DND-41 (cell line): Measurements from ENCODE around the gene RPS15A.
"Not testable (repeated sequence)": the region's sequence is repeated elsewhere in the genome, so short reads cannot be mapped to it uniquely, and the experiment has no call there.

ENCODE experiments used
- ATAC-seq: fragments of 200-7000 bp; cut with Tn5 transposase; 3 replicates; pipeline ENCODE4 v1.9.1; 2021; ENCODE audit warnings: low read depth; ENCODE audit not compliant: insufficient read depth
- DNase-seq: peaks from one replicate; pipeline ENCODE4 v3.0.0-alpha.2; 2020
- H2AFZ ChIP-seq: 2 replicates; pipeline ENCODE4 v1.6.0; 2012; ENCODE audit warnings: low read depth, low read length
- H3K27ac ChIP-seq: 2 replicates; pipeline ENCODE4 v1.5.1; 2012; ENCODE audit warnings: low read length, inconsistent platforms
- H3K27me3 ChIP-seq: fragments of 200-600 bp; sonication (generic); 2 replicates; pipeline ENCODE4 v1.6.0; 2012; ENCODE audit warnings: low read length, mild to moderate bottlenecking, inconsistent platforms; ENCODE audit not compliant: insufficient read depth, poor library complexity
- H3K36me3 ChIP-seq: 2 replicates; pipeline ENCODE4 v1.5.1; 2012; ENCODE audit warnings: low read length, inconsistent platforms; ENCODE audit not compliant: insufficient read depth
- H3K4me1 ChIP-seq: 2 replicates; pipeline ENCODE4 v1.5.1; 2012; ENCODE audit warnings: mild to moderate bottlenecking, low read length; ENCODE audit not compliant: insufficient read depth
- H3K4me2 ChIP-seq: 2 replicates; pipeline ENCODE4 v1.6.0; 2012; ENCODE audit warnings: mild to moderate bottlenecking, moderate library complexity, low read length, inconsistent platforms; ENCODE audit not compliant: insufficient read depth
- H3K4me3 ChIP-seq, 2 experiments: fragments of 200-600 bp in 1 of 2; shearing (Covaris generic) in 1 of 2; 2 replicates each; pipeline ENCODE4 v1.5.1; 2012 to 2016; ENCODE audit warnings: inconsistent platforms in 2 of 2, low read length in 2 of 2, mild to moderate bottlenecking in 2 of 2, low read depth in 1 of 2, moderate library complexity in 1 of 2
- H3K79me2 ChIP-seq: 2 replicates; pipeline ENCODE4 v1.6.0; 2012; ENCODE audit warnings: low read length, inconsistent platforms; ENCODE audit not compliant: insufficient read depth
- H3K9ac ChIP-seq: 2 replicates; pipeline ENCODE4 v1.6.0; 2012; ENCODE audit warnings: low read depth, mild to moderate bottlenecking, inconsistent platforms, low read length, moderate library complexity
- H3K9me3 ChIP-seq: 2 replicates; pipeline ENCODE4 v1.5.1; 2012; ENCODE audit warnings: low read length, moderate library complexity, mild to moderate bottlenecking, inconsistent platforms; ENCODE audit not compliant: insufficient read depth, severe bottlenecking
- H4K20me1 ChIP-seq: 2 replicates; pipeline ENCODE4 v1.6.0; 2012; ENCODE audit warnings: low read length; ENCODE audit not compliant: insufficient read depth
- CTCF ChIP-seq: IDR thresholded peaks from 2 replicates; pipeline ENCODE4 v1.5.1; 2012; ENCODE audit warnings: borderline replicate concordance, low read length, moderate library complexity, mild to moderate bottlenecking; ENCODE audit not compliant: poor library complexity, severe bottlenecking; ENCODE audit errors: extremely low read depth

RPS15A gene

GRCh38 chr16:18759598-18760520, 30.3 kb downstream of the RPS15A start:
- H2AFZ ChIP-seq, H3K27me3 ChIP-seq, H3K4me3 ChIP-seq, H3K9me3 ChIP-seq, H3K9ac ChIP-seq, H3K79me2 ChIP-seq, H3K4me1 ChIP-seq, H3K27ac ChIP-seq, H4K20me1 ChIP-seq, H3K4me2 ChIP-seq, H3K36me3 ChIP-seq: not testable (repeated sequence)
- ATAC-seq (peak; percentile 89), DNase-seq (peak; percentile 68)
- TF ChIP-seq CTCF = peak; percentile 61

GRCh38 chr16:18757960-18758660, 32.0 kb downstream of the RPS15A start:
- not testable (repeated sequence) for H3K27me3 ChIP-seq, H3K79me2 ChIP-seq, DNase-seq, H3K4me2 ChIP-seq, H3K9me3 ChIP-seq, H3K27ac ChIP-seq, H4K20me1 ChIP-seq, H3K4me1 ChIP-seq, H3K36me3 ChIP-seq, H2AFZ ChIP-seq, H3K9ac ChIP-seq, H3K4me3 ChIP-seq
- peak; percentile 49 for ATAC-seq

GRCh38 chr16:18756639-18757038, 33.5 kb downstream of the RPS15A start:
- not testable (repeated sequence) for H3K36me3 ChIP-seq, H3K4me3 ChIP-seq, DNase-seq, H3K9ac ChIP-seq, H3K79me2 ChIP-seq, H3K9me3 ChIP-seq, H3K4me2 ChIP-seq, H3K27ac ChIP-seq, H3K27me3 ChIP-seq, H2AFZ ChIP-seq, H3K4me1 ChIP-seq, H4K20me1 ChIP-seq
- ATAC-seq = peak; percentile 47

GRCh38 chr16:18742870-18743269, 47.3 kb downstream of the RPS15A start:
- not testable (repeated sequence) for H2AFZ ChIP-seq, H4K20me1 ChIP-seq, H3K79me2 ChIP-seq, H3K4me1 ChIP-seq, H3K27ac ChIP-seq, H3K4me2 ChIP-seq, H3K4me3 ChIP-seq, ATAC-seq, DNase-seq, H3K9ac ChIP-seq, H3K36me3 ChIP-seq, H3K9me3 ChIP-seq, H3K27me3 ChIP-seq

- H3K4me2 ChIP-seq, H3K27me3 ChIP-seq, H3K79me2 ChIP-seq, H4K20me1 ChIP-seq, DNase-seq, H3K27ac ChIP-seq, H2AFZ ChIP-seq, H3K9ac ChIP-seq, H3K36me3 ChIP-seq, ATAC-seq, H3K4me3 ChIP-seq, H3K9me3 ChIP-seq, H3K4me1 ChIP-seq: not testable (repeated sequence)
Measured at GRCh38 chr16:18740027-18740426, 50.1 kb downstream of the RPS15A start.

GRCh38 chr16:18738768-18739167, 51.4 kb downstream of the RPS15A start:
- not testable (repeated sequence) for H3K27ac ChIP-seq, H3K36me3 ChIP-seq, H3K9me3 ChIP-seq, H3K4me3 ChIP-seq, H2AFZ ChIP-seq, H3K4me1 ChIP-seq, H3K4me2 ChIP-seq, H3K9ac ChIP-seq, H3K27me3 ChIP-seq, DNase-seq, H4K20me1 ChIP-seq, H3K79me2 ChIP-seq, ATAC-seq

GRCh38 chr16:18734279-18734678, 55.9 kb downstream of the RPS15A start:
- not testable (repeated sequence) for H3K9ac ChIP-seq, H2AFZ ChIP-seq, H3K79me2 ChIP-seq, DNase-seq, H3K4me1 ChIP-seq, H3K4me3 ChIP-seq, H3K36me3 ChIP-seq, H3K27ac ChIP-seq, H4K20me1 ChIP-seq, H3K4me2 ChIP-seq, H3K9me3 ChIP-seq, H3K27me3 ChIP-seq, ATAC-seq
